H1 (cell line): ENCODE measurements around the gene PPM1M. TPM values are rescaled to one million over a fixed set of nuclear protein-coding genes. Genes with fewer than 3 reads are reported as not detected.

ENCODE experiments used
- CTCF ChIA-PET: fragments of 300-600 bp; sonication (Branson Sonifier 250); formaldehyde crosslinking; loops from one replicate; lab custom pipeline; 2021; ENCODE audit not compliant: partially characterized antibody; lab: Charles Lee
- POLR2A ChIA-PET: fragments of 300-600 bp; sonication (Branson Sonifier 250); formaldehyde crosslinking; loops from one replicate; lab custom pipeline; 2021; ENCODE audit warnings: inconsistent platforms; ENCODE audit not compliant: partially characterized antibody; lab: Charles Lee
- DNase-seq, 2 experiments: peaks; one replicate each; pipeline versions ENCODE4 v3.0.0 to v3.0.0-alpha.2; 2010 to 2022; ENCODE audit warnings: low spot score in 2 of 2, low read depth in 1 of 2, mixed read lengths in 1 of 2
- FAIRE-seq: peaks from 2 replicates; lab custom pipeline; 2011; peaks lifted over from hg19 to GRCh38; lab: Jason Lieb, UNC
- H2AFZ ChIP-seq: 2 replicates; pipeline ENCODE4 v1.8.1; 2012; ENCODE audit warnings: low read length, inconsistent platforms
- H2AK5ac ChIP-seq: 2 replicates; pipeline ENCODE4 v1.6.1; 2013; ENCODE audit warnings: low read depth, low read length
- H2BK120ac ChIP-seq: replicated peaks from 2 replicates; pipeline ENCODE3; 2013; ENCODE audit warnings: low read depth, low read length, inconsistent platforms
- H2BK12ac ChIP-seq: 2 replicates; pipeline ENCODE4 v1.6.1; 2013; ENCODE audit warnings: low read depth, low read length
- H2BK15ac ChIP-seq: 2 replicates; pipeline ENCODE4 v1.6.1; 2013; ENCODE audit warnings: low read length
- H2BK20ac ChIP-seq: 2 replicates; pipeline ENCODE4 v1.6.1; 2013; ENCODE audit warnings: low read length
- H2BK5ac ChIP-seq: 2 replicates; pipeline ENCODE4 v1.6.1; 2013; ENCODE audit warnings: low read depth, low read length
- H3K14ac ChIP-seq: 2 replicates; pipeline ENCODE4 v1.6.1; 2013; ENCODE audit warnings: inconsistent platforms; ENCODE audit not compliant: insufficient read length
- H3K18ac ChIP-seq: 2 replicates; pipeline ENCODE4 v1.6.1; 2013; ENCODE audit warnings: low read length; ENCODE audit errors: extremely low read depth
- H3K23ac ChIP-seq: 2 replicates; pipeline ENCODE4 v1.6.1; 2013; ENCODE audit warnings: inconsistent platforms; ENCODE audit not compliant: insufficient read length
- H3K23me2 ChIP-seq: 2 replicates; pipeline ENCODE4 v1.6.1; 2013; ENCODE audit warnings: low read depth, low read length
- H3K27ac ChIP-seq: 2 replicates; pipeline ENCODE4 v1.6.1; 2011; ENCODE audit warnings: low read depth, low read length, inconsistent platforms
- H3K27me3 ChIP-seq, 4 experiments: replicated peaks in 1 of 4; 1 replicate in 1 of 4; 2 replicates in 3 of 4; pipeline versions ENCODE4 v1.6.1 to v1.8.1; 2011 to 2013; ENCODE audit warnings: low read length in 3 of 4, mild to moderate bottlenecking in 3 of 4, inconsistent platforms in 2 of 4, mixed read lengths in 2 of 4, moderate library complexity in 1 of 4; ENCODE audit not compliant: control insufficient read depth in 3 of 4, insufficient read depth in 3 of 4; ENCODE audit errors: extremely low read depth in 1 of 4
- H3K36me3 ChIP-seq, 4 experiments: 2 replicates each; pipeline versions ENCODE4 v1.6.1 to v1.8.1; 2011 to 2013; ENCODE audit warnings: mild to moderate bottlenecking in 4 of 4, low read length in 3 of 4, moderate library complexity in 2 of 4, control low read depth in 1 of 4, inconsistent platforms in 1 of 4; ENCODE audit not compliant: insufficient read depth in 4 of 4, control insufficient read depth in 2 of 4
- H3K4ac ChIP-seq: replicated peaks from 2 replicates; pipeline ENCODE3; 2013; ENCODE audit warnings: low read length, low read depth, mixed read lengths, inconsistent platforms; ENCODE audit not compliant: insufficient read length
- H3K4me1 ChIP-seq, 4 experiments: replicated peaks in 1 of 4; 1 replicate in 1 of 4; 2 replicates in 3 of 4; pipeline versions ENCODE4 v1.6.1 to v1.8.1; 2011 to 2013; ENCODE audit warnings: low read length in 3 of 4, inconsistent platforms in 2 of 4, mixed read lengths in 1 of 4; ENCODE audit not compliant: insufficient read depth in 4 of 4, control insufficient read depth in 3 of 4
- H3K4me2 ChIP-seq, 2 experiments: 2 replicates each; pipeline versions ENCODE4 v1.6.1 to v1.8.1; 2011 to 2013; ENCODE audit warnings: low read depth in 2 of 2, low read length in 2 of 2, control low read depth in 1 of 2, inconsistent platforms in 1 of 2, mild to moderate bottlenecking in 1 of 2; ENCODE audit not compliant: insufficient read depth in 1 of 2
- H3K4me3 ChIP-seq, 4 experiments: fragments of 200-600, 300-600 bp in 1 of 4; sonication (generic), shearing (Covaris generic), sonication (Bioruptor Twin) in 1 of 4; 2 replicates each; pipeline versions ENCODE4 v1.5.1 to v1.8.1; 2011 to 2016; ENCODE audit warnings: low read length in 4 of 4, low read depth in 3 of 4, control low read depth in 2 of 4, inconsistent platforms in 2 of 4, mild to moderate bottlenecking in 2 of 4, mixed read lengths in 1 of 4, moderate library complexity in 1 of 4; ENCODE audit not compliant: insufficient read depth in 2 of 4; ENCODE audit errors: extremely low read depth in 1 of 4
- H3K56ac ChIP-seq: replicated peaks from 2 replicates; pipeline ENCODE3; 2013; ENCODE audit warnings: low read depth, mild to moderate bottlenecking, mixed read lengths, low read length, inconsistent platforms; ENCODE audit not compliant: insufficient read length
- H3K79me1 ChIP-seq: 2 replicates; pipeline ENCODE4 v1.6.1; 2013; ENCODE audit warnings: low read depth, low read length, control low read depth
- H3K79me2 ChIP-seq, 2 experiments: 2 replicates each; pipeline versions ENCODE4 v1.6.1 to v1.8.1; 2012 to 2013; ENCODE audit warnings: low read length in 2 of 2, mild to moderate bottlenecking in 2 of 2, inconsistent platforms in 1 of 2; ENCODE audit not compliant: insufficient read depth in 2 of 2, control insufficient read depth in 1 of 2
- H3K9ac ChIP-seq, 4 experiments: replicated peaks in 1 of 4; 1 replicate in 1 of 4; 2 replicates in 3 of 4; pipeline versions ENCODE4 v1.6.1 to v1.8.1; 2011 to 2013; ENCODE audit warnings: low read depth in 3 of 4, low read length in 3 of 4, control low read depth in 2 of 4, mild to moderate bottlenecking in 2 of 4, moderate library complexity in 2 of 4, inconsistent platforms in 1 of 4; ENCODE audit errors: extremely low read depth in 1 of 4
- H3K9me3 ChIP-seq, 2 experiments: 2 replicates each; pipeline versions ENCODE4 v1.6.1 to v1.8.1; 2012 to 2013; ENCODE audit warnings: mild to moderate bottlenecking in 2 of 2, moderate library complexity in 2 of 2, control low read depth in 1 of 2, inconsistent platforms in 1 of 2, low read depth in 1 of 2, low read length in 1 of 2, mixed read lengths in 1 of 2; ENCODE audit not compliant: insufficient read depth in 2 of 2
- H4K20me1 ChIP-seq, 2 experiments: replicated peaks in 1 of 2; 2 replicates each; pipeline versions ENCODE3 to v1.8.1; 2011 to 2013; ENCODE audit warnings: inconsistent platforms in 2 of 2, low read length in 2 of 2, mild to moderate bottlenecking in 1 of 2; ENCODE audit not compliant: insufficient read depth in 2 of 2, control insufficient read depth in 1 of 2
- H4K5ac ChIP-seq: 2 replicates; pipeline ENCODE4 v1.6.1; 2013; ENCODE audit warnings: low read length, low read depth, mixed read lengths, inconsistent platforms; ENCODE audit not compliant: insufficient read length
- H4K8ac ChIP-seq: 2 replicates; pipeline ENCODE4 v1.8.0; 2013; ENCODE audit warnings: mild to moderate bottlenecking, moderate library complexity, low read length, inconsistent platforms; ENCODE audit not compliant: insufficient read depth; ENCODE audit errors: extremely low read depth
- H4K91ac ChIP-seq: replicated peaks from 2 replicates; pipeline ENCODE3; 2013; ENCODE audit warnings: low read length, mixed read lengths, inconsistent platforms; ENCODE audit not compliant: insufficient read length
- ATF2 ChIP-seq: IDR thresholded peaks from 2 replicates; pipeline ENCODE4 v1.6.1; 2012; ENCODE audit warnings: low read length, inconsistent platforms
- BCL11A ChIP-seq, 2 experiments: IDR thresholded peaks; one replicate each; pipeline ENCODE4 v1.6.1; 2011; ENCODE audit warnings: low read depth in 2 of 2, low read length in 2 of 2, mild to moderate bottlenecking in 2 of 2
- CBX5 ChIP-seq: fragments of 300-800, 300-1000 bp; sonication (generic); IDR thresholded peaks from 2 replicates; pipeline ENCODE4 v1.7.1; 2016; ENCODE audit warnings: antibody characterized with exemption, low read length, low read depth
- CHD1 ChIP-seq: IDR thresholded peaks from 2 replicates; pipeline ENCODE4 v1.6.1; 2012; ENCODE audit warnings: low read depth, low read length, improper control_type of control experiment
- EGR1 ChIP-seq: IDR thresholded peaks from 2 replicates; pipeline ENCODE4 v1.6.1; 2011; ENCODE audit warnings: low read depth, low read length, borderline replicate concordance
- FOSL1 ChIP-seq: IDR thresholded peaks from 2 replicates; pipeline ENCODE4 v1.6.1; 2011; ENCODE audit warnings: mild to moderate bottlenecking, low read depth, low read length, moderate library complexity; ENCODE audit not compliant: insufficient read depth
- GTF2F1 ChIP-seq: IDR thresholded peaks from 2 replicates; pipeline ENCODE4 v1.6.1; 2012; ENCODE audit warnings: low read depth, low read length, improper control_type of control experiment, borderline replicate concordance
- JUND ChIP-seq: IDR thresholded peaks from 2 replicates; pipeline ENCODE4 v1.6.1; 2011; ENCODE audit warnings: mild to moderate bottlenecking, improper control_type of control experiment, low read length
- RNF2 ChIP-seq: fragments of 200-900, 300-1000 bp; sonication (generic); IDR thresholded peaks from 2 replicates; pipeline ENCODE4 v1.7.1; 2016; ENCODE audit warnings: borderline replicate concordance, low read depth, mild to moderate bottlenecking, antibody characterized with exemption, low read length; ENCODE audit not compliant: poor library complexity, severe bottlenecking; ENCODE audit errors: missing control alignments
- SUZ12 ChIP-seq: fragments of 200-600 bp; sonication (generic); IDR thresholded peaks from 2 replicates; pipeline ENCODE4 v1.6.1; 2012; ENCODE audit warnings: mild to moderate bottlenecking, inconsistent platforms, low read length, moderate library complexity, mixed read lengths
- ZNF274 ChIP-seq: IDR thresholded peaks from 2 replicates; pipeline ENCODE4 v1.7.0; 2012; ENCODE audit warnings: low read length, borderline replicate concordance; ENCODE audit errors: extremely low read depth
- WGBS, 2 experiments: shearing (Covaris generic) in 1 of 2; methylation state at CpG; one replicate each; pipeline versions ENCODE4 v1.1.6 to v1.1.7; 2013 to 2015; ENCODE audit warnings: low lambda C conversion rate in 2 of 2, mixed read lengths in 2 of 2, inconsistent platforms in 1 of 2, low coverage in 1 of 2, missing lambda C conversion rate in 1 of 2; ENCODE audit not compliant: insufficient replicate concordance in 2 of 2, insufficient coverage in 1 of 2, insufficient read length in 1 of 2; ENCODE audit errors: extremely low coverage in 1 of 2, missing lambda C conversion rate in 1 of 2; 5-methylcytosine and 5-hydroxymethylcytosine counted together
- polyA plus RNA-seq, 7 experiments: library from polyadenylated mRNA; depleted of rRNA in 3 of 7; stranded (reverse) in 5 of 7; unstranded in 2 of 7; fragments of >200 nt in 5 of 7; fragments of 200-250 nt in 2 of 7; gene quantifications; 1 replicate in 5 of 7; 2 replicates in 1 of 7; 4 replicates in 1 of 7; pipeline versions ENCODE4 v1.2.1 to v1.2.3, GENCODE V29; 2011 to 2013; ENCODE audit warnings: missing spikeins in 2 of 7, mixed read lengths in 2 of 7
- total RNA-seq: library from RNA; stranded (reverse); fragmentation: NEBNext Ultra II Directional; extraction: Animal tissue kit (Norgen Biotek cat#: 25700); gene quantifications from 2 replicates; pipeline ENCODE4 v1.2.1, GENCODE V29; 2021

The PPM1M gene
- total and polyA plus RNA-seq, 2 of the 8 experiments (the other 6 are each of a cell fraction or from before 2014, with no cell fraction given): 5.2 to 6.3 TPM

DNA sequence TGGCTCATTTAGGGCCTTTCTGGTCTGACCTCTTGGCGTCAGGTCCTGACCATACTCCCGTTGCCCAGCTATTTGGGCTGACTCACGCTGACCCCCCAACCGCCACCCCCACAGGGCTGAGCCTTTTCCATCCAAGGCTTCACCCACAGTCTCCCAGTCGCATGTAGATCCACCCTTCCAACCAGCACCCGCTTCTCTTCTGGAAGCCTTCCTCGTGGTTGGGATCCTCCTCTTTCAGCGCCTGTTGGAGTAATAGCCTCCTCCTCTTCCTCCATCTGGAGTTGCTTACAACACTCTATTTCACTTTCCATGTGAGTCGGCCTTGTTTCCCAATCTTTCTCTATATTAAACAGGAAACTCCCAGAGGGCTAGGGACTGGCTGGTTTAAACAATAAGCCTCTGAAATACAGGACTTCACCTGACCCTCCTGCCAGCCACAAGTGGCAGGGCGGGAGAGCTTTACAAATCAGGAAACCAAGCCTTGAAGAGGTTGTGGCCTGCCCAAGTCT lies 49.7 kb upstream of the PPM1M start:
- DNase-seq: no peak
- H2BK5ac ChIP-seq: no peak overlapping the region
- no peak overlapping the region for H3K27ac ChIP-seq
- no peak overlapping the region for H3K14ac ChIP-seq
- H2BK12ac ChIP-seq: no peak overlapping the region
- no peaks in the 10 kb centered on the region for H3K9me3 ChIP-seq
- no peak for FAIRE-seq
- no peak overlapping the region for H3K4me2 ChIP-seq
- H2AFZ ChIP-seq: no peak overlapping the region
- peaks cover 0 to 3% (median under 1%) of the 10 kb centered on the region in 4 experiments; a peak in 4 of 7 replicates for H3K27me3 ChIP-seq
- no peak overlapping the region for H3K18ac ChIP-seq
- H4K8ac ChIP-seq: no peak overlapping the region
- H3K79me2 ChIP-seq: peaks cover 0 to 8% of the 10 kb centered on the region in 2 experiments; a peak in 2 of 4 replicates
- no peak overlapping the region for H3K4me3 ChIP-seq
- no peak overlapping the region for H3K4ac ChIP-seq
- H2BK120ac ChIP-seq: no peak overlapping the region
- H2BK15ac ChIP-seq: no peak overlapping the region
- ChIA-PET CTCF (interaction anchor here (1.2 to 2.4 kb wide), 5 partner anchors 26 to 194 kb away, joined by 3 to 8 read pairs (median 4); no protein-coding TSS in a partner anchor), POLR2A (interaction anchor here (1.0 to 2.1 kb wide), 3 partner anchors 14 to 43 kb away, joined by 3 to 14 read pairs (median 3); partner anchors contain the start of gene POC1A)
- no peak overlapping the region for H4K91ac ChIP-seq
- no peak overlapping the region for H3K23ac ChIP-seq
- H4K5ac ChIP-seq: no peak overlapping the region
- H3K79me1 ChIP-seq: no peaks in the 10 kb centered on the region; the same call in none of the 2 replicates
- 93% methylated on average over 10 of the region's 10 CpGs; no CpG with 5 or more reads in 1 of the 2 experiments for WGBS, 2 experiments
- no peak overlapping the region for H3K56ac ChIP-seq
- H3K36me3 ChIP-seq: peaks cover 0 to 8% (median 0%) of the 10 kb centered on the region in 4 experiments; a peak in 2 of 8 replicates
- peaks cover 4% of the 10 kb centered on the region; the same call in 1 of the 2 replicates for H3K23me2 ChIP-seq
- no peak overlapping the region for H3K9ac ChIP-seq
- peaks cover 0 to 12% (median 7%) of the 10 kb centered on the region in 4 experiments; a peak in 6 of 7 replicates for H3K4me1 ChIP-seq
- no peak overlapping the region for H2AK5ac ChIP-seq
- peaks cover 0 to 3% of the 10 kb centered on the region in 2 experiments for H4K20me1 ChIP-seq
- H2BK20ac ChIP-seq: no peak overlapping the region
- TF ChIP-seq FOSL1 (no peak), ATF2 (no peak), EGR1 (no peak), GTF2F1 (no peak), CHD1 (no peak), JUND (no peak), SUZ12 (no peak), BCL11A (IDR thresholded peaks at IDR 0.05; ENCODE audit: low read depth in 2 of 2, low read length in 2 of 2) (no peak), CBX5 (no peak), RNF2 (no peak), ZNF274 (no peak)
